Measurements from ENCODE around the gene ASRGL1.

ASRGL1 gene

GRCh38 chr11:62418136-62418535 lies 80.9 kb downstream of the ASRGL1 start:
- no peak for DNase-seq

- no peak for DNase-seq
Observed at GRCh38 chr11:62418733-62419132, 81.5 kb downstream of the ASRGL1 start, which contains the start of gene SCGB1A1. TSS of gene SCGB1A1 (plus strand) at chr11:62419033. CDS start at chr11:62419096, 63 bp downstream.

DNA sequence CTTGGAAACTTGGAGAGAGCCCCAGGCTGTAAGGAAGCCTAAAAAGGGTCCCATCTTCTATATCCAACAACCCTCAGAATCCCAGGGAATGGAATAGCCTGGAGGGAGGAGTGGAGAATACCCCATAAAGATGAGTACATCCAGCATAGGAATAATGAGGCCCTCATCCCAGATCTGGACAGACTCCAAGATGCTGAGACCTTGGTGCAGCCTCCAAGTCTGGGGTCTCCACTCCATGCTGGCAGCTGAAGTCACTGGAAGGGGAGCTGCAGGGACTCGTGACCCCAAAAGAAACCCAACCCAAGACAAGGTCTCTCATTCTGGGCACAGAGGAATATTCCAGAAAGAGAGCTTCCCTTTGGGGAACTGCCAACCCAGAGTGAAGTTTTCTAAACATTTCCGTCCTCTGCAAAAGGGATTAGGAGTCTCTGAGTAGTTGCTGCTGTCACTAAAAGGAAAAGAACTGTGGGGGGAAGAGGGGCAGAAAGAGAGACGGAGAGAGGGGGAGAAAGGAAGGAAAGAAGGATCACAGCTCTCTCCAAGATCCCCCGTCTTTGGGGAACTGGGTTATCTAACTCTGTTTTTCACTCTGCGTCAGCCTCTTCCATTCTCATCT lies 82.2 kb downstream of the ASRGL1 start:
- no peak for DNase-seq

- no peak for DNase-seq
Observed at GRCh38 chr11:62419943-62420342, 82.7 kb downstream of the ASRGL1 start.

DNA sequence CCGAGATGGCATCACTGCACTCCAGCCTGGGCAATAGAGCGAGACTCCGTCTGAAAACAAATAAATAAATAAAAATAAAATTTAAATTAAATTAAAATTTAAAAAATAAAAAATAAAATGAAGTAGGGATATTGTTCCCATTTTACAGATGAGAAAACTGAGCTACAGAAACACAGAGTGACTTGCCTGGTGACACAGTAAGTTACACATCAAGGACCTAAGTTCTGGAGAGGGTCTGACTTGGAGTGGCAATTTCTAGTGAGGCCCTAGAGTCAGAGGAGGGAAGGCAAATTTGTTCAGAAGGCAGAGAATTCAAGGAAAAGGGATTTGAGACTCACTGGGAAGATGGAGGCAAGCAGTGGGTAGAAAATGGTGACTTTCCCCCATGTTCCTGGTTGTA lies 83.6 kb downstream of the ASRGL1 start:
- DNase-seq: no peak

DNA sequence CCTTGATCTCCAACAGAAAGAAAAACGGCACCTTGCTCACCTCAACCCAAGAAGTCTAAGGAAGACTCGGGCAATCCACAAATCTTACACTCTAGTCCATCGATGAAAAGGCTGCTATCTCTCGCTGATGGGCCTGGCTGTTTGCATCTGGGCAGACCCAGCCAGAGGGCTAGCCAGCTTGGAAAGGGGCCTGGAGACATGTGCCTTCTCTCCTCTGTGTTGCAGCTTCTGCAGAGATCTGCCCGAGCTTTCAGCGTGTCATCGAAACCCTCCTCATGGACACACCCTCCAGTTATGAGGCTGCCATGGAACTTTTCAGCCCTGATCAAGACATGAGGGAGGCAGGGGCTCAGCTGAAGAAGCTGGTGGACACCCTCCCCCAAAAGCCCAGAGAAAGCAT lies 84.7 kb downstream of the ASRGL1 start:
- no peak for DNase-seq

- DNase-seq: no peak
Observed at GRCh38 chr11:62423012-62423411, 85.8 kb downstream of the ASRGL1 start.

DNA sequence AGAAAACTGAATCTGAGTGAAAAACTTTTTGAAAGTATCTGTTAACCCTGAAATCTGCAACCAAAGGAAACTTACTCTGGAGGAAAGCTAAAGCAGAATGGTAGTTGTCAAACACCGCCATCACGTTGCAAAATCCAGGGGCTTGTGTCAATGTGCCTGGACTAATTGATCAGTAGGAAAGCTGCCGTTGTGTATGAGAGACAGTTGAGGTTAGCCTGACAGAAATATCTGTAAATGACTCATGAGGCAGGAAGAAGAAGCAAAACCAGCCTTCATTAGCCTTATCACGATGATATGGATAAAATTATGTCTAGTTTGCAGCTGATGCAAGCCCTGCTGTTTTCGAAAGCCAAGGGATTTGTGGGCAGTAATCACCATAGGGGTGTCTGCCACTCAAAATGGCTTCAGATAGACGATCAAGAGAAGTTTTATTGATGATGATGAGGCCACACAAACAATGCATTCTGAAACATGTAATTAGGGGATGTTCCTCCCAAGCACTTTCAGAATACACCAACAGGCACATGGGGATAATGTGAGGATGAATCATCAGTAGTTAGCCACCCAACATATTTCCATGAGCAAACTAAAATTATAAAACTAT lies 90.5 kb downstream of the ASRGL1 start:
- DNase-seq: no peak

GRCh38 chr11:62428871-62429560 lies 91.8 kb downstream of the ASRGL1 start:
- DNase-seq: no peak

DNA sequence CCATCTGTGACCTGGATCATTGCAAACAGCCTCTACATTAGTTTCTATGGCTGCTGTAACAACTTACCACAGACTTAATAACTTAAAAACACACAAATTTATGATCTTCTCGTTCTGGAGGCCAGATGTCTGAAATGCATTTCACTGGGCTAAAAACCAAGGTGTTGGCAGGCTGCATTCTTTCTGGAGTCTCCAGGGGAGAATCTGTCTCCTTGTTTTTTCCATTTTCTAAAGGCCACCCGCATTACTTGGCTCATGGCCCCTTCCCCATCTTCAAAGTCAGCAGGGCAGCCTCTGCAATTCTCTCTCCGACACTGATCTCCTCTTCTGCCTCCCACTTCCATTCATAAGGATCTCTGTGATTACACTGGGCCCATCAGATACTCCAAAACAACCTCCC lies 93.2 kb downstream of the ASRGL1 start:
- no peak for DNase-seq

DNA sequence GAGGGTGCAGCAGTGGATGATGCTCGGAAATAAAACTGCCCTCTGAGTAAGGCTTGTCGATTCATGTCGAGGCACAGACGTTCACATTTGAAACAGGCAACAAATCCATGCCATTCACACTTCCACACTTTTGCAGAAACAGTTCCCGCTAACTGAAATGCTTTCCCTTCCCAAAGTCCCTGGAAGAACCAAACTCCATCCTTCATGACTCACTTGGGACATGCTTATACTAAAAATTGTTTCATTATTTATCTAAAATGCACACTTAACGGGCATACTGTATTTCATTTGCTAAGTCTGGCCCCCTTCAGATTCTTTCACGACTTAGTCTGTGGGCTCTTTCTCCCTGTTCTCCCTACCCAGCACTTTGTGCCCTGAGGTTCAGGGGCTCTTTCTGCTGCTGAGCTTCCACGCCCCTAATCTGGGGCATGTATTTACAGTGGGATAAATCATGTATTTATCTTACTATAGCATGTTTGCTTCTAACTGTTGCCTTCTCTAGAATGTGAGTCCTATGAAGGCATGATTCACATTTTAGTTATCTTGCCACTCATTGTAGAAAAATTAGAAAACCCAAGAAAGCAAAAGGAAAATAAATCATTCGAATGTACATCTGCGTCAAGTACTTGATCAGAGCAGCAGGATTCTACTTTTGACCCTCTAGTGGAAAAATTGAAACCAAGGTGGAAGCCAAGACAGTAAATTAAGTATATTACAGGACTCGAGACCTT lies 94.1 kb downstream of the ASRGL1 start:
- no peak for DNase-seq

- DNase-seq: no peak
Observed at GRCh38 chr11:62432695-62433094, 95.4 kb downstream of the ASRGL1 start.

DNA sequence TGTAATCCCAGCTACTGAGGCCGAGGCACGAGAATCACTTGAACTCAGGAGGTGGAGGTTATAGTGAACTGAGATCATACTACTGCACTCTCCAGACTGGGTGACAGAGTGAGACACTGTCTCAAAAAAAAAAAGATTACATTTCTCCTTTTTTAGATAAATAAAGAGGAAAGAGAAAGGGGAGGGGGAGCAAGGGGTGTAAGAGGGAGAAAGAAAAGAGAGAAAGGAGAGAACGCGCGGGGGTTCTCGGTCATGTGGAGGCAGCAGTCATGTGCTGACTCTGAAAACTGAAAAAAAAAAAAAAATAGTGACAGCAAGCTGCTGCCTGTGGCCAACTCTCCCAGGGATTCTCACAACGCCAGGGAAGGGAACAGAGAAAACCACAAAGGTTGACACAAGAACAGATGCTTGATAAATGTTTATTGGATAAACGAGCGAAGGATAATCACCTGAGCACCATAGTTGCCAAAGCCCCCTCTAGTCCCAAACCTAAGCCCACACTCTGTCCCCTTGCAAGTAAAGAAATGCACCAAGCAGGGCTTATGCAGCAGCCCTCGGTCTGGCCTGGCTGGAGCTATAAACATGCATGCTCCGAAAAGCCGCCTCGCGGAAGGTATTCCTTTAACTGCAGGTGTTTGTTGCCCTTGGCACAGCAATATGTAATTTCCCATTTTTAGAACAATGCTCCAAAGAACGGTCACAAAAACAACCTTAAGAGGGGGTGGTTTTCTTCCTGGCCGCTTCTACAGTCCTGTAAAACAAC lies 96.1 kb downstream of the ASRGL1 start:
- DNase-seq: no peak

DNA sequence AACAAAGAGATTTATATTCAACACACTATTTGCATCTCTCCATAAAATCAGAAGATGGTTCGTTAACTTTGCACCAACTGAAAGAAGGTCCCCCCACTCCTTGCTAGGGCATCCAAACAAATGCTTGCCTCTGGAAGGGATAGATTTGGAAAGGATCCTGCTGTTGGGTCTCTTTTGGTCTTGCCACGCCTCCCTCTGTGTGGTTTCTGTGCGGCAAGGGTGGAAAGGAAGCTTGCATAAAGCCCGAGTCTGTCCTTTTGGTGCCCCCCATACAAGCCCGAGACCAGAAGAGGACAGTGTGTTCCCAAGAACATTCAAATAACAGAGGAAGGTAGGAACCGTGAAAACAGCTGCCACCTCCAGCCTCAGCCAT lies 96.6 kb downstream of the ASRGL1 start:
- DNase-seq: no peak

DNA sequence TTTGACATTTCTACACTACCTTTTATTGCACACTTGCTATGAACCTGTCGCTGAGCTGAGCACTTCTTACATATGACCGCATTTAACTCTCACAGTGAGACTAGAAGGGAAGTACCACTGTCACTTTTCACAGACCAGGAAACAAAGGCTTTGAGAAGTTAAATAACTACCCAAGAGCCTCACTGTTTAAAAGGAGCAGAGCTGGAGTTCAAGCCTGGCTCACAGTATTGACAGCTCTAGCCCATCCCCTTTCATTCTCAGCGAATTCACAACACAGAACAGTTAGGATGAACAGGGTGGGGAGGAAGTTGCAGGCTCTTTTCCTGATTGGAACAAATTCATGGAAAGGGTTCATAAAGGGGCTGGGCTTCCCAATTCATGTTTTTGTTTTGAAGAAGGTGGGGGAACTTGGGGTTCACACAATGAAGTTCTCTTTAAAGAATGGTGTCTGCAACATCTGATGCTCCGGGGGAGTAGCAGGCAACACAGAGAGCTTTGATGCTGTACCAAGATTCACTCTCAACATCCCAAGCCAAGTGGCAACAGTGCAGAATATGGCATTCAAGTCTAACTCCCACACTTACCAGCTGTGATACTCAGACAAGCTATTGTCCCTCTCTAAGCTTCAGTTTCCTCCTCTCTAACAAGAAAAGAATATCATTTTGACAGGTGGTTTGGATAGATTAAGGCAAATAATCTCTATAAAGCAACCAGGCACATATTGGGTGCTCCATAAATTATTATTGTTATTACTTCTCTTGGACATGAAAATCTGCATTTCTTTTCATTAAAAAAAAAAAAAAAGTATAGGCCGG lies 98.8 kb downstream of the ASRGL1 start:
- DNase-seq: no peak

DNA sequence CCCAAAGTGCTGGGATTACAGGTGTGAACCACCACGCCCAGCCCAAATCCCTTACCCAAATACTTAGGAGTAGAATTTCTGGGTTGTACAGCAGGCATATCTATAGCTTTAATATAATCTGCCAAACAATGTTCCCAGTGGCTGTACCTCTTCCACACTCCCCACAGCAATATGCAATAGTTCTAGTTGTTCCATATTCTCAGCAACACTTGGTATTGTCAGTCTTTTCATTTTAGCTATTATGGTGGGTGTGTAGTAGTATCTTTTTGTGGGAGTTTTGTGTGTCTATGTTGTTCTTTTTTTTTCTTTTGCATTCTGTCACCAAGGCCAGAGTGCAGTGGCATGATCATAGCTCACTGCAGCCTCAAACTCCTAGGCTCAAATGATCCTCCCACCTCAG lies 100.4 kb downstream of the ASRGL1 start:
- DNase-seq: no peak

DNA sequence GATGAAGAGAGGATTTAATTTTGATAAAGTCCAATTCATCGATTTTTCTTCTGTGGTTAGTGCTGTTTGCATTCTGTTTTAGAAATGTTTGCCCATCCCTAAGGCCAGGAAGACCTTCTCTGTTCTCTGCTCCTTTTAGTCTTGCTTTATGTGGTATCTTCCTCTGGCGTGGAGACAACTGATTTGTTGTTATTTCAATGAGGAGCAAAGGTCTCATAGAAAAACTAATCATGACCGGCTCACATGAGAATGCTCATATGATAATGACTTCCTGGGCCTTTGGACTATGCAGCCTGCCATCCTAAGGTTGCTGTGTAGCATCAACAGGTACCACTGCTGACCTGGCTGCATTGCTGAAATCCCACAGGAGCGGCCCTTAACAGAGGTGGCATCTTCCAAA lies 101.4 kb downstream of the ASRGL1 start:
- no peak for DNase-seq

DNA sequence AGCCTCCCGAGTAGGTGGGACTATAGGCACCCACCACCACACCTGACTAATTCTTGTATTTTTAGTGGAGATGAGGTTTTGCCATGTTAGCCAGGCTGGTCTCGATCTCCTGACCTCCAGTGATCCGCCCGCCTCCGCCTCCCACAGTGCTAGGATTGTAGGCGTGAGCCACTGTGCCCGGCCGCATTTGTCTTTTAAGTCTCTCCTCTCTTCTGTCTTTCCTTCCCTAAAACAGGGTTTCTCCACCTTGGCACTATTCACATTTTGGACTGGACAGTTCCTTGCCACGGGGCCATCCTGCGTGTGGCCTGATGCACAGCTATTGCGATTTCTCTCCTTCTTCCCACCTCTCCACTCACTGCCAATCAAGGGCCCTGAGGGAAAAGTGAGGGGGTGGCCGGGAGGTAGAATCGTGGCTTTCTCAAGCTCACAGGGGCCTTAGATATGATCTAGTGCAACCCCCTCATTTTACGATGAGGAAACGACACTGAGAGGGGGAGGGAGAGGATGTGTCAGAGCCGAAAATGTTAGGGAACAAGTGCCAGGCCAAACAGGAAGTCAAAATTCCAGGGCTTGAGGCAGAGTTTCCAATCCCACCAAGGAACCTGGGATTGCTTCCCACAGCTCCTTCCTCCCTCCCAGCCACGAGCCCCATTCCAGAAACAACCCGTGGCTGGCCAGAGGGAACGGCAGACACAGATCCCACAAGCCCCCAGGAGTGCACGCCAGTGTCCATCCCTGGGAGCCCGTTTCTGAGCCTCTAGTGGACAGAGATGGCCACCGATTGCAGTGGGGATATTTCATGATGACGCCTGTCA lies 102.7 kb downstream of the ASRGL1 start:
- DNase-seq: no peak
